Common myeloid progenitor, CD34-positive (primary cell): Measurements from ENCODE around the gene SLC1A4.
A peak's percentile ranks its signal among the peaks of the same experiment; 100 is the strongest.

Experiments
- CTCF ChIA-PET: fragments of 350-600 bp; sonication (Branson Sonifier 250); formaldehyde crosslinking; loops from one replicate; lab custom pipeline; 2021; ENCODE audit warnings: antibody characterized with exemption; lab: Charles Lee
- POLR2A ChIA-PET: fragments of 350-600 bp; sonication (Branson Sonifier 250); formaldehyde crosslinking; loops from one replicate; lab custom pipeline; 2021; ENCODE audit warnings: antibody characterized with exemption; lab: Charles Lee
- DNase-seq, 3 donors: peaks; one replicate each; pipeline versions ENCODE4 v3.0.0 to v3.0.0-alpha.2; 2013
- H3K27ac ChIP-seq, 2 experiments: 1 replicate in 1 of 2; 2 replicates in 1 of 2; pipeline ENCODE4 v1.7.0; 2013; ENCODE audit warnings: inconsistent platforms in 2 of 2, low read length in 2 of 2, mild to moderate bottlenecking in 2 of 2, low read depth in 1 of 2, moderate library complexity in 1 of 2; ENCODE audit not compliant: severe bottlenecking in 2 of 2, insufficient read depth in 1 of 2, poor library complexity in 1 of 2
- H3K27me3 ChIP-seq, 5 experiments: replicated peaks in 2 of 5; 1 replicate in 3 of 5; 2 replicates in 2 of 5; pipeline versions ENCODE4 v1.6.1 to v1.7.0; 2013; ENCODE audit warnings: low read length in 4 of 5, mild to moderate bottlenecking in 2 of 5, moderate library complexity in 2 of 5, inconsistent platforms in 1 of 5; ENCODE audit not compliant: insufficient read depth in 5 of 5, control insufficient read depth in 4 of 5
- H3K36me3 ChIP-seq, 4 experiments: 1 replicate in 2 of 4; 2 replicates in 2 of 4; pipeline versions ENCODE4 v1.6.1 to v1.7.0; 2013; ENCODE audit warnings: low read length in 3 of 4, control low read depth in 1 of 4, mild to moderate bottlenecking in 1 of 4; ENCODE audit not compliant: control insufficient read depth in 4 of 4, insufficient read depth in 4 of 4
- H3K4me1 ChIP-seq, 4 experiments: 1 replicate in 3 of 4; 2 replicates in 1 of 4; pipeline versions ENCODE4 v1.6.1 to v1.7.1; 2013; ENCODE audit warnings: low read length in 3 of 4, mild to moderate bottlenecking in 3 of 4, control low read depth in 1 of 4, inconsistent platforms in 1 of 4, moderate library complexity in 1 of 4; ENCODE audit not compliant: control insufficient read depth in 4 of 4, insufficient read depth in 4 of 4; ENCODE audit errors: control extremely low read depth in 1 of 4
- H3K4me3 ChIP-seq, 7 experiments: 1 replicate in 4 of 7; 2 replicates in 3 of 7; pipeline versions ENCODE4 v1.5.1 to v1.7.0; 2013; ENCODE audit warnings: mild to moderate bottlenecking in 7 of 7, low read length in 6 of 7, moderate library complexity in 6 of 7, inconsistent platforms in 2 of 7, low read depth in 2 of 7, control low read depth in 1 of 7; ENCODE audit not compliant: insufficient read depth in 4 of 7, control insufficient read depth in 1 of 7; ENCODE audit errors: extremely low read depth in 1 of 7
- H3K9me3 ChIP-seq, 5 experiments: 1 replicate in 4 of 5; 2 replicates in 1 of 5; pipeline versions ENCODE4 v1.6.1 to v1.7.1; 2013; ENCODE audit warnings: low read length in 4 of 5, mild to moderate bottlenecking in 2 of 5, inconsistent platforms in 1 of 5, low read depth in 1 of 5, moderate library complexity in 1 of 5; ENCODE audit not compliant: control insufficient read depth in 4 of 5, insufficient read depth in 2 of 5; ENCODE audit errors: control extremely low read depth in 1 of 5
- WGBS: methylation state at CpG from one replicate; pipeline ENCODE4 v1.1.5; 2013; ENCODE audit not compliant: insufficient coverage; 5-methylcytosine and 5-hydroxymethylcytosine counted together

SLC1A4 gene

GRCh38 chr2:65020943-65021528 lies 31.8 kb downstream of the SLC1A4 start:
- ChIA-PET POLR2A (no interaction called here), CTCF (interaction anchor here (0.5 to 7.5 kb wide), 4 partner anchors 10 to 30 kb away, joined by 3 to 76 read pairs (median 4); no protein-coding TSS in a partner anchor)
- WGBS, result 99% methylated on average over 10 of the region's 11 CpGs
- Histone ChIP-seq H3K9me3 (no peaks in the 10 kb centered on the region), H3K27ac (no peak overlapping the region), H3K36me3 (peaks cover 9 to 65% (median 33%) of the 10 kb centered on the region in 4 experiments), H3K4me1 (peaks cover 18 to 47% (median 44%) of the 10 kb centered on the region in 4 experiments), H3K27me3 (no peaks in the 10 kb centered on the region), H3K4me3 (no peak overlapping the region)
- no peak for DNase-seq

DNA sequence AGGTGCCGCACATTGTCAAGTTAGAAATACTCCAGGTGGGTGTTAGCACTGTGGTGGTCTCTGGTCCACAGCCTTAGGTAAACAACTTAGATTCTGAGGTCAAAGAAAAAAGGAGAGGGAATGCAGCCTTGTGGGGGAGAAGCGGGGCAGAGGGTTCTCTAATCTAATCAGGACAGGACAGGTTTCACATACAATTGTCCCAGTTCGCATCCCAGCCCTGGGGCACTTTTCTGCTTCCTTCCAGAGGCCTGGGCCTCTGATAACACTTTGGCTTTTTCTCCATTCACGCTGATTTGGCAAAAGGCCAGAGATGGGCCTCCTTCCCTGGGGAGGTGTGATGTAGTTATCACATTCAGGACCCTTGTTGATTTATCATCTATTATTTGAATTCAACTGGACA lies 32.5 kb downstream of the SLC1A4 start:
- H3K4me3 ChIP-seq, result no peak overlapping the region
- POLR2A ChIA-PET, result no interaction called here
- no peak overlapping the region for H3K27ac ChIP-seq
- 100% methylated on average over 1 of the region's 4 CpGs for WGBS
- H3K27me3 ChIP-seq, result no peaks in the 10 kb centered on the region
- DNase-seq, result peak in 1 of 3 donors; percentile 10
- CTCF ChIA-PET, result interaction anchor here (0.5 to 7.5 kb wide), 3 partner anchors 11 to 29 kb away, joined by 4 to 76 read pairs (median 4); no protein-coding TSS in a partner anchor
- H3K36me3 ChIP-seq, result peaks cover 8 to 60% (median 31%) of the 10 kb centered on the region in 4 experiments
- H3K4me1 ChIP-seq, result peaks cover 18 to 44% (median 40%) of the 10 kb centered on the region in 4 experiments
- H3K9me3 ChIP-seq, result no peaks in the 10 kb centered on the region

- CTCF ChIA-PET, result interaction anchor here (7.5 kb wide), 1 partner anchor 10 kb away, joined by 76 read pairs; no protein-coding TSS in a partner anchor
- no peak for DNase-seq
- POLR2A ChIA-PET, result interaction anchor here (0.7 kb wide), 1 partner anchor 547 kb away, joined by 3 read pairs; no protein-coding TSS in a partner anchor
- H3K4me1 ChIP-seq, result peaks cover 14 to 39% (median 35%) of the 10 kb centered on the region in 4 experiments
- H3K36me3 ChIP-seq, result peaks cover 8 to 60% (median 31%) of the 10 kb centered on the region in 4 experiments
- no peaks in the 10 kb centered on the region for H3K9me3 ChIP-seq
- H3K27me3 ChIP-seq, result no peaks in the 10 kb centered on the region
- WGBS, result 93% methylated on average over 6 of the region's 6 CpGs
- no peak overlapping the region for H3K4me3 ChIP-seq
- no peak overlapping the region for H3K27ac ChIP-seq
Observed at GRCh38 chr2:65022189-65022588, 33.0 kb downstream of the SLC1A4 start.

DNA sequence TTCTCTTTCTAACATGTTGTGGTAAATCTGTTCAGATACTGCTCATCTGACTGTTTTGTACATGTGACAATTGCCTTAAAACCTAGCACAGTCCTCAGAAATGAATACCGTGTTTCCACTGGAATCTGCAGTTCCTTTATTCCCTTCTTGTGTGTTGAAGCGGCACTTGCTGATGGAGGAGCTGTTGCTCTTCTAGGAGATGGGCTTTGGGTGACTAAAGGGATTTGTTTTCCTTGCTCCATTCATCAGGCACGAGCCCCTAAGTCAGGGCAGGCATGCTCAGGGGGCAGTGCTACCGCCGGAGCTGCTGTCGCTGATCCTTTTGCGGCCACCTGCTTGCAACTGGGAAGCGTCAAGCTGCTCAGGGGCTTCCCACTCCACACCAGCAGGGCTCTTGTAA lies 34.5 kb downstream of the SLC1A4 start:
- no peaks in the 10 kb centered on the region for H3K27me3 ChIP-seq
- no peak overlapping the region for H3K27ac ChIP-seq
- peaks cover 8 to 58% (median 33%) of the 10 kb centered on the region in 4 experiments for H3K36me3 ChIP-seq
- H3K4me3 ChIP-seq, result no peak overlapping the region
- ChIA-PET CTCF (interaction anchor here (0.7 to 7.5 kb wide), 5 partner anchors 9 to 109 kb away, joined by 3 to 76 read pairs (median 3); no protein-coding TSS in a partner anchor), POLR2A (no interaction called here)
- H3K9me3 ChIP-seq, result no peaks in the 10 kb centered on the region
- peaks cover 3 to 23% (median 20%) of the 10 kb centered on the region in 4 experiments for H3K4me1 ChIP-seq
- 98% methylated on average over 5 of the region's 8 CpGs for WGBS
- DNase-seq, result no peak

DNA sequence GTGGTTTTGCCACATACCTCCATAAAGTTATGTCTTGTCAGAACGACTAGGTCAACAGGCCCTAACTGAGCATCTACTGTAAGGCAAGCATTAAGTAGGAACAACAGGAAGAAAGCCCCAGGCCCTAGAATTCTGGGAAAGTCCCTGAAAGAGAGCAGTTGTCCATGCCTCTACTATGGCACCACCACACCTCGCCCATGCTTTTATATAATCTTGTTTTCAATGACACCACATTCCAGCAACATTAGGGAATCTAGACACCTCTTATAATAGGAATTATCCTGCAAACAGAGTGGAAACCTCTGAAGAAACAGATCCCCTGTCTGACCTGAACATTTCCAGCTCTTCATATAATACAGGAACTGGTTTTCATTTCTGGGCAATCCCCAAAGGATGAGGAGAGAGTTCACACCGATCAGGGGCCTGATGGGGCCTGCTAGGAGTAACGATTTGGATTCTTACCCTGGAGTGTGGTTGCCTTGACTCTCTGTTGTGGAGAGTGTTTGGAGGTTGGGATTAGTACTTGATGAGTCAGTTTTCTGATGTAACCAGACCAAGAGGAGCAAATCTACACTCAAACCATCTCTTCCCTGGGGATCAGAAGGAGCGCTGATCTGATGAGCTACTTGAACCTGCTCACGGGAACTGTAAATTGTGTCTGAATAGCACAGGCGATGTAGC lies 35.1 kb downstream of the SLC1A4 start:
- ChIA-PET POLR2A (no interaction called here), CTCF (interaction anchor here (0.7 to 2.0 kb wide), 7 partner anchors 20 to 438 kb away, joined by 3 to 5 read pairs (median 3); no protein-coding TSS in a partner anchor)
- Histone ChIP-seq H3K4me3 (no peak overlapping the region), H3K27me3 (no peaks in the 10 kb centered on the region), H3K36me3 (peaks cover 8 to 56% (median 30%) of the 10 kb centered on the region in 4 experiments), H3K27ac (no peak overlapping the region), H3K9me3 (no peaks in the 10 kb centered on the region), H3K4me1 (peaks cover 0 to 19% (median 15%) of the 10 kb centered on the region in 4 experiments)
- no peak for DNase-seq
- 98% methylated on average over 7 of the region's 7 CpGs for WGBS

- POLR2A ChIA-PET, result interaction anchor here (1.0 kb wide), 1 partner anchor 7 kb away, joined by 3 read pairs; no protein-coding TSS in a partner anchor
- no peak overlapping the region for H3K27ac ChIP-seq
- H3K4me1 ChIP-seq, result peaks cover 0 to 19% (median 13%) of the 10 kb centered on the region in 4 experiments
- peaks cover 8 to 44% (median 24%) of the 10 kb centered on the region in 4 experiments for H3K36me3 ChIP-seq
- H3K9me3 ChIP-seq, result no peaks in the 10 kb centered on the region
- WGBS, result 60% methylated on average over 5 of the region's 8 CpGs
- H3K4me3 ChIP-seq, result no peak overlapping the region
- DNase-seq, result peak in 2 of 3 donors; percentile 80 to 84
- no peaks in the 10 kb centered on the region for H3K27me3 ChIP-seq
- CTCF ChIA-PET, result interaction anchor here (0.8 to 2.0 kb wide), 5 partner anchors 8 to 110 kb away, joined by 3 to 5 read pairs (median 5); no protein-coding TSS in a partner anchor
Observed at GRCh38 chr2:65025453-65026123, 36.4 kb downstream of the SLC1A4 start.
